K562 (cell line): ENCODE data around the gene RTN4. TPM values are rescaled to one million over a fixed set of nuclear protein-coding genes. Genes with fewer than 3 reads are reported as not detected.

Experiments
- ATAC-seq: fragments of 200-7000 bp; cut with Tn5 transposase; 3 replicates; pipeline ENCODE4 v1.9.1; 2020; ENCODE audit warnings: moderate library complexity
- Bru-seq: library from RNA; stranded (reverse); fragments of 400-500 nt; gene quantifications from one replicate; lab custom pipeline; 2021; lab: Mats Ljungman, UMichigan
- BruChase-seq, 2 experiments: library from RNA; stranded (reverse); fragments of 400-500 nt; gene quantifications; one replicate each; lab custom pipeline; 2021; lab: Mats Ljungman, UMichigan
- BruUV-seq: library from RNA; stranded (reverse); fragments of 400-500 nt; replicated peaks from 2 replicates; lab custom pipeline; 2021; lab: Mats Ljungman, UMichigan
- CTCF ChIA-PET: fragments of 300-600 bp; formaldehyde crosslinking; extraction: SDS; loops from one replicate; lab custom pipeline; 2021; ENCODE audit warnings: low intra/inter-chr PET ratio; lab: Yijun Ruan, JAX
- POLR2A ChIA-PET: fragments of 300-600, 350-650 bp; sonication (Branson Sonifier 250); formaldehyde crosslinking; extraction: SDS; loops from one replicate; lab custom pipeline; 2021; ENCODE audit warnings: antibody characterized with exemption, inconsistent platforms; lab: Yijun Ruan, JAX
- DNase-seq, 4 experiments: peaks; one replicate each; pipeline versions ENCODE4 v3.0.0 to v3.0.0-alpha.2; 2011 to 2018; ENCODE audit warnings: low spot score in 3 of 4, mixed read lengths in 3 of 4; ENCODE audit errors: extremely low read depth in 1 of 4
- FAIRE-seq: peaks from 2 replicates; lab custom pipeline; 2011; peaks lifted over from hg19 to GRCh38; lab: Jason Lieb, UNC
- H2AFZ ChIP-seq: 2 replicates; pipeline ENCODE4 v1.6.0; 2011; ENCODE audit warnings: low read depth, low read length, control low read depth, inconsistent platforms
- H3K27ac ChIP-seq: fragments of 200-600 bp; 3 replicates; pipeline ENCODE4 v1.8.0; 2011; ENCODE audit warnings: low read depth, mild to moderate bottlenecking, control low read depth, inconsistent platforms, low read length, moderate library complexity, mixed read lengths; ENCODE audit errors: extremely low read depth
- H3K27me3 ChIP-seq, 2 experiments: fragments of 300-600 bp in 1 of 2; 2 replicates in 1 of 2; 3 replicates in 1 of 2; pipeline versions ENCODE4 v1.6.0 to v1.8.0; 2011; ENCODE audit warnings: inconsistent platforms in 2 of 2, low read length in 2 of 2, mild to moderate bottlenecking in 1 of 2, mixed read lengths in 1 of 2, moderate library complexity in 1 of 2; ENCODE audit not compliant: control insufficient read depth in 2 of 2, insufficient read depth in 2 of 2
- H3K36me3 ChIP-seq: fragments of 300-600 bp; 3 replicates; pipeline ENCODE4 v1.8.0; 2011; ENCODE audit warnings: mild to moderate bottlenecking, low read length, inconsistent platforms; ENCODE audit not compliant: control insufficient read depth, insufficient read depth
- H3K4me1 ChIP-seq, 2 experiments: fragments of 200-600 bp in 1 of 2; replicated peaks in 1 of 2; 2 replicates in 1 of 2; 3 replicates in 1 of 2; pipeline versions ENCODE4 v1.5.1 to v1.8.0; 2011; ENCODE audit warnings: inconsistent platforms in 2 of 2, low read length in 2 of 2, mild to moderate bottlenecking in 1 of 2, mixed read lengths in 1 of 2, moderate library complexity in 1 of 2; ENCODE audit not compliant: control insufficient read depth in 2 of 2, insufficient read depth in 2 of 2
- H3K4me2 ChIP-seq: 2 replicates; pipeline ENCODE4 v1.6.1; 2011; ENCODE audit warnings: low read length, control low read depth, inconsistent platforms, mixed read lengths; ENCODE audit not compliant: insufficient read depth
- H3K4me3 ChIP-seq: fragments of 200-600 bp; sonication (generic), shearing (Covaris generic); 2 replicates; pipeline ENCODE4 v1.5.1; 2016; ENCODE audit warnings: control low read depth, inconsistent platforms
- H3K79me2 ChIP-seq: fragments of 200-600 bp; 3 replicates; pipeline ENCODE4 v1.8.0; 2011; ENCODE audit warnings: low read length, inconsistent platforms; ENCODE audit not compliant: control insufficient read depth, insufficient read depth
- H3K9ac ChIP-seq, 2 experiments: 2 replicates each; pipeline versions ENCODE4 v1.6.0 to v1.6.1; 2011; ENCODE audit warnings: low read depth in 2 of 2, low read length in 2 of 2, control low read depth in 1 of 2, inconsistent platforms in 1 of 2, mild to moderate bottlenecking in 1 of 2, mixed read lengths in 1 of 2; ENCODE audit not compliant: insufficient read depth in 1 of 2
- H3K9me1 ChIP-seq: one replicate; pipeline ENCODE4 v1.6.0; 2011; ENCODE audit warnings: inconsistent platforms, mild to moderate bottlenecking, low read length, moderate library complexity; ENCODE audit not compliant: control insufficient read depth, insufficient read depth
- H3K9me3 ChIP-seq: replicated peaks from 2 replicates; pipeline ENCODE4 v1.5.1; 2011; ENCODE audit warnings: low read depth, low read length, inconsistent platforms; ENCODE audit not compliant: control insufficient read depth, insufficient read depth
- H4K20me1 ChIP-seq: replicated peaks from 2 replicates; pipeline ENCODE4 v1.6.1; 2011; ENCODE audit warnings: low read length, inconsistent platforms, mixed read lengths; ENCODE audit not compliant: control insufficient read depth, insufficient read depth
- CHCHD3 ChIP-seq: fragments of 250-450 bp; sonication (Bioruptor Pico); IDR thresholded peaks from 2 replicates; pipeline ENCODE4 v2.1.2; 2022; ENCODE audit warnings: mild to moderate bottlenecking
- ELF1 ChIP-seq: fragments of 200-800 bp; sonication (Bioruptor generic); IDR thresholded peaks from 2 replicates; pipeline ENCODE4 v1.6.1; 2016; ENCODE audit warnings: missing genetic modification characterization, missing compliant biosample characterization
- MTA1 ChIP-seq: fragments of 450-650 bp; IDR thresholded peaks from 2 replicates; pipeline ENCODE4 v1.6.1; 2017; ENCODE audit warnings: borderline replicate concordance
- SUPT5H ChIP-seq: fragments of 450-650 bp; IDR thresholded peaks from 2 replicates; pipeline ENCODE4 v1.6.1; 2016
- ZNF512 ChIP-seq: IDR thresholded peaks from 2 replicates; pipeline ENCODE4 v1.6.1; 2016; ENCODE audit warnings: missing genetic modification characterization, missing compliant biosample characterization
- WGBS: fragments of 100-300 bp; shearing (Covaris generic); methylation state at CpG from one replicate; pipeline ENCODE4 v1.1.6; 2016; ENCODE audit warnings: low coverage, mixed read lengths; ENCODE audit not compliant: insufficient coverage; ENCODE audit errors: missing lambda C conversion rate; 5-methylcytosine and 5-hydroxymethylcytosine counted together
- in situ Hi-C: fragments of 300-500 bp; cut with MboI; formaldehyde crosslinking; loops from 4 replicates; pipeline ENCODE4 v1.15.0; 2018; ENCODE audit warnings: inconsistent platforms, mixed read lengths
- intact Hi-C: fragments of 100-400 bp; cut with micrococcal nuclease; formaldehyde crosslinking; loops from 2 replicates; pipeline ENCODE4 v1.14.2; 2022
- long read RNA-seq, 3 experiments: library from polyadenylated mRNA in 2 of 3; library from RNA in 1 of 3; unstranded in 2 of 3; stranded (forward) in 1 of 3; transcript quantifications; one replicate each; pipeline ENCODE4 v2.0.0, GENCODE V29; 2019 to 2022
- polyA minus RNA-seq, 3 experiments: library from RNA; depleted of rRNA, polyadenylated mRNA; stranded (reverse); fragments of >200 nt; gene quantifications; 2 replicates each; pipeline ENCODE4 v1.2.3, GENCODE V29; 2011
- polyA plus RNA-seq, 8 experiments: library from polyadenylated mRNA; depleted of rRNA in 4 of 8; stranded (reverse) in 5 of 8; unstranded in 3 of 8; fragments of >200 nt; fragmentation: Nextera tagmentation in 2 of 8; fragmentation: Illumina TruSeq in 1 of 8; extraction: Ambion mirVana in 2 of 8; extraction: Trizol in 1 of 8; gene quantifications; 2 replicates each; pipeline versions ENCODE4 v1.2.1 to v1.2.3, GENCODE V29; 2011 to 2014; ENCODE audit warnings: inconsistent platforms in 1 of 8, missing spikeins in 1 of 8
- total RNA-seq, 7 experiments: library from RNA; depleted of rRNA in 6 of 7; stranded (reverse); fragments of >200 nt in 6 of 7; fragmentation: Illumina TruSeq in 2 of 7; extraction: Trizol in 2 of 7; gene quantifications; 2 replicates each; pipeline versions ENCODE4 v1.2.1 to v1.2.3, GENCODE V29; 2011 to 2021; ENCODE audit warnings: low replicate concordance in 1 of 7
- TF ChIP-seq, protein P1 (sequence below): fragments of 250-450 bp; sonication (Bioruptor Pico); IDR thresholded peaks from 2 replicates; pipeline ENCODE4 v1.8.0; 2022; ENCODE audit warnings: inconsistent platforms, mild to moderate bottlenecking, moderate library complexity, borderline replicate concordance

Gene RTN4, protein sequence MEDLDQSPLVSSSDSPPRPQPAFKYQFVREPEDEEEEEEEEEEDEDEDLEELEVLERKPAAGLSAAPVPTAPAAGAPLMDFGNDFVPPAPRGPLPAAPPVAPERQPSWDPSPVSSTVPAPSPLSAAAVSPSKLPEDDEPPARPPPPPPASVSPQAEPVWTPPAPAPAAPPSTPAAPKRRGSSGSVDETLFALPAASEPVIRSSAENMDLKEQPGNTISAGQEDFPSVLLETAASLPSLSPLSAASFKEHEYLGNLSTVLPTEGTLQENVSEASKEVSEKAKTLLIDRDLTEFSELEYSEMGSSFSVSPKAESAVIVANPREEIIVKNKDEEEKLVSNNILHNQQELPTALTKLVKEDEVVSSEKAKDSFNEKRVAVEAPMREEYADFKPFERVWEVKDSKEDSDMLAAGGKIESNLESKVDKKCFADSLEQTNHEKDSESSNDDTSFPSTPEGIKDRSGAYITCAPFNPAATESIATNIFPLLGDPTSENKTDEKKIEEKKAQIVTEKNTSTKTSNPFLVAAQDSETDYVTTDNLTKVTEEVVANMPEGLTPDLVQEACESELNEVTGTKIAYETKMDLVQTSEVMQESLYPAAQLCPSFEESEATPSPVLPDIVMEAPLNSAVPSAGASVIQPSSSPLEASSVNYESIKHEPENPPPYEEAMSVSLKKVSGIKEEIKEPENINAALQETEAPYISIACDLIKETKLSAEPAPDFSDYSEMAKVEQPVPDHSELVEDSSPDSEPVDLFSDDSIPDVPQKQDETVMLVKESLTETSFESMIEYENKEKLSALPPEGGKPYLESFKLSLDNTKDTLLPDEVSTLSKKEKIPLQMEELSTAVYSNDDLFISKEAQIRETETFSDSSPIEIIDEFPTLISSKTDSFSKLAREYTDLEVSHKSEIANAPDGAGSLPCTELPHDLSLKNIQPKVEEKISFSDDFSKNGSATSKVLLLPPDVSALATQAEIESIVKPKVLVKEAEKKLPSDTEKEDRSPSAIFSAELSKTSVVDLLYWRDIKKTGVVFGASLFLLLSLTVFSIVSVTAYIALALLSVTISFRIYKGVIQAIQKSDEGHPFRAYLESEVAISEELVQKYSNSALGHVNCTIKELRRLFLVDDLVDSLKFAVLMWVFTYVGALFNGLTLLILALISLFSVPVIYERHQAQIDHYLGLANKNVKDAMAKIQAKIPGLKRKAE
- total RNA-seq (2011; cell fraction: chromatin; rRNA removed; ENCODE audit: low replicate concordance), result 172 and 408 TPM in 2 replicates
- total RNA-seq (2011; cell fraction: nucleolus; rRNA removed), result 188 and 224 TPM in 2 replicates
- total RNA-seq (2011; cell fraction: nucleoplasm; rRNA removed), result 397 and 411 TPM in 2 replicates
- total RNA-seq (2014; rRNA removed), result 96.7 and 123 TPM in 2 replicates
- total RNA-seq (2014; rRNA removed; fragmentation: Illumina TruSeq; extraction: Trizol), result 116 and 139 TPM in 2 replicates
- total RNA-seq (2015; rRNA removed; fragmentation: Illumina TruSeq; extraction: Trizol), result 67.3 and 73.0 TPM in 2 replicates
- total RNA-seq (2021), result 228 and 238 TPM in 2 replicates
- 144 and 147 TPM in 2 replicates for polyA plus RNA-seq (2011; rRNA removed)
- 58.0 and 129 TPM in 2 replicates for polyA plus RNA-seq (2011; cell fraction: cytosol; rRNA removed)
- polyA plus RNA-seq (2011; cell fraction: nucleus; rRNA removed), result 49.3 and 111 TPM in 2 replicates
- 173 and 413 TPM in 2 replicates for polyA plus RNA-seq (2012)
- polyA plus RNA-seq (2014; fragmentation: Illumina TruSeq; extraction: Trizol), result 217 and 248 TPM in 2 replicates
- 10 to 100 TPM; 75.8 to 90.3 TPM for polyA plus RNA-seq (2014; fragmentation: Nextera tagmentation; extraction: Ambion mirVana)
- 141 and 151 TPM in 2 replicates for polyA plus RNA-seq (2014; rRNA removed)
- polyA minus RNA-seq (2011; rRNA and poly(A)+ RNA removed), result 151 and 172 TPM in 2 replicates
- 70.4 and 76.7 TPM in 2 replicates for polyA minus RNA-seq (2011; cell fraction: cytosol; rRNA and poly(A)+ RNA removed)
- 45.9 and 84.7 TPM in 2 replicates for polyA minus RNA-seq (2011; cell fraction: nucleus; rRNA and poly(A)+ RNA removed)
- percentile 98 among the genes with signal in this experiment for Bru-seq, nascent RNA
- BruChase-seq, experiment 1, labeled RNA remaining after a 2-hour chase, result percentile 98 among the genes with signal in this experiment
- percentile 97 among the genes with signal in this experiment for BruChase-seq, experiment 2, labeled RNA remaining after a 6-hour chase
- long read RNA-seq, experiment 1, transcript RTN4-204 (8 exons, 2,390 nt), result minor isoform, 12 of 519 reads
- long read RNA-seq, experiment 1, transcript RTN4-201 (7 exons, 2,333 nt), result major isoform, 289 of 519 reads
- long read RNA-seq, experiment 1, partial matches to known transcripts, result 198 of 519 reads
- long read RNA-seq, experiment 1, other reads (novel, unspliced or antisense), result 18 of 519 reads
- long read RNA-seq, experiment 2, transcript RTN4-201 (7 exons, 2,333 nt), result major isoform, 189 of 296 reads
- long read RNA-seq, experiment 2, transcript RTN4-204 (8 exons, 2,390 nt), result minor isoform, 8 of 296 reads
- long read RNA-seq, experiment 2, partial matches to known transcripts, result 12 of 296 reads
- long read RNA-seq, experiment 2, other reads (novel, unspliced or antisense), result 84 of 296 reads
- long read RNA-seq, experiment 3, transcript RTN4-201 (7 exons, 2,333 nt), result major isoform, 11 of 24 reads
- long read RNA-seq, experiment 3, partial matches to known transcripts, result 2 of 24 reads
- long read RNA-seq, experiment 3, other reads (novel, unspliced or antisense), result 11 of 24 reads

- FAIRE-seq, result peak; percentile 96
- intact Hi-C loops, result loop anchor here (1.0 to 5.0 kb wide), 6 partner anchors 47 to 182 kb away; partner anchors contain the start of genes CLHC1 and RPS27A
- TF ChIP-seq ELF1 (peak; percentile 50), MTA1 (0 out of 2 replicates have a peak, but pooled peaks have one; percentile 47), CHCHD3 (peak; percentile 82; the same call in 1 of the 2 replicates), SUPT5H (peak; percentile 92), ZNF512 (tag) (no peak)
- TF ChIP-seq, protein P1, sequence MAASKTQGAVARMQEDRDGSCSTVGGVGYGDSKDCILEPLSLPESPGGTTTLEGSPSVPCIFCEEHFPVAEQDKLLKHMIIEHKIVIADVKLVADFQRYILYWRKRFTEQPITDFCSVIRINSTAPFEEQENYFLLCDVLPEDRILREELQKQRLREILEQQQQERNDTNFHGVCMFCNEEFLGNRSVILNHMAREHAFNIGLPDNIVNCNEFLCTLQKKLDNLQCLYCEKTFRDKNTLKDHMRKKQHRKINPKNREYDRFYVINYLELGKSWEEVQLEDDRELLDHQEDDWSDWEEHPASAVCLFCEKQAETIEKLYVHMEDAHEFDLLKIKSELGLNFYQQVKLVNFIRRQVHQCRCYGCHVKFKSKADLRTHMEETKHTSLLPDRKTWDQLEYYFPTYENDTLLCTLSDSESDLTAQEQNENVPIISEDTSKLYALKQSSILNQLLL (CRISPR knock-in tag), result no peak
These were observed at the start of gene RTN4 for GRCh38 chr2:55050100-55050994. TSS of gene RTN4 (minus strand) at chr2:55050451. CDS start at chr2:55050300, 151 bp downstream.

More at GRCh38 chr2:55050100-55050994, at the start of gene RTN4:
- H3K4me1 ChIP-seq, result peaks cover 6 to 12% of the 10 kb centered on the region in 2 experiments; a peak in 3 of 5 replicates
- peak within 1 kb of the TSS; percentile 89 for H3K4me3 ChIP-seq
- peaks cover 34% of the 10 kb centered on the region for H4K20me1 ChIP-seq
- peak within 1 kb of the TSS; percentile 96 for H3K27ac ChIP-seq
- H3K79me2 ChIP-seq, result peaks cover 77% of the 10 kb centered on the region
- H3K27me3 ChIP-seq, result no peaks in the 10 kb centered on the region
- ChIA-PET CTCF (interaction anchor here (0.7 to 1.0 kb wide), 2 partner anchors 109 to 118 kb away, joined by 3 to 4 read pairs; no protein-coding TSS in a partner anchor), POLR2A (interaction anchor here (0.6 to 4.1 kb wide), 39 partner anchors 8 to 1283 kb away, joined by 3 to 24 read pairs (median 5); partner anchors contain the start of genes CHAC2, CLHC1 and RPS27A)
- peak within 1 kb of the TSS; percentile 95 for H3K4me2 ChIP-seq
- DNase-seq, result peak; percentile 92 to 100 (median 95)
- no peaks in the 10 kb centered on the region for H3K9me3 ChIP-seq
- ATAC-seq, result peak; percentile 75
- peaks cover 18% of the 10 kb centered on the region for H3K36me3 ChIP-seq
- in situ Hi-C loops, result no loop called here
- under 1% methylated on average over 48 of the region's 66 CpGs for whole genome bisulfite sequencing
- peak within 1 kb of the TSS; percentile 91 to 97 for H3K9ac ChIP-seq
- H2AFZ ChIP-seq, result peak within 1 kb of the TSS; percentile 79
- no TSS peak for BruUV-seq
- no peaks in the 10 kb centered on the region for H3K9me1 ChIP-seq
